SK-N-SH (cell line): Measurements from ENCODE around the gene TNPO2. TPM values are rescaled to one million over a fixed set of nuclear protein-coding genes. Genes with fewer than 3 reads are reported as not detected.

Source experiments
- CTCF ChIA-PET: fragments of 300-600, 350-600 bp; formaldehyde crosslinking; extraction: SDS; loops from one replicate; lab custom pipeline; 2021; lab: Yijun Ruan, JAX
- POLR2A ChIA-PET: fragments of 350-600 bp; sonication (Branson Sonifier 250); formaldehyde crosslinking; extraction: SDS; loops from one replicate; lab custom pipeline; 2020; ENCODE audit warnings: antibody characterized with exemption, inconsistent platforms; lab: Yijun Ruan, JAX
- DNase-seq: peaks from one replicate; pipeline ENCODE4 v3.0.0; 2012
- H2AFZ ChIP-seq: fragments of 200-600 bp; sonication (generic); 2 replicates; pipeline ENCODE4 v1.8.1; 2016; ENCODE audit warnings: antibody characterized with exemption, mild to moderate bottlenecking, low read depth
- H3F3A ChIP-seq: fragments of 200-600 bp; sonication (generic); replicated peaks from 2 replicates; pipeline ENCODE3; 2016; ENCODE audit warnings: antibody characterized with exemption, mild to moderate bottlenecking; ENCODE audit not compliant: insufficient read depth
- H3K27ac ChIP-seq, 2 experiments: fragments of 200-500 bp in 1 of 2; fragments of 200-600 bp in 1 of 2; sonication (Bioruptor generic) in 1 of 2; sonication (generic), shearing (Covaris generic) in 1 of 2; 2 replicates each; pipeline versions ENCODE4 v1.5.1 to v1.6.1; 2014 to 2016; ENCODE audit warnings: low read depth in 2 of 2, inconsistent platforms in 1 of 2, low read length in 1 of 2, mild to moderate bottlenecking in 1 of 2, mixed read lengths in 1 of 2
- H3K27me3 ChIP-seq: fragments of 200-600 bp; sonication (generic), shearing (Covaris generic); 2 replicates; pipeline ENCODE4 v1.6.1; 2016; ENCODE audit warnings: mixed run types; ENCODE audit not compliant: insufficient read depth
- H3K36me3 ChIP-seq, 2 experiments: fragments of 200-500 bp in 1 of 2; fragments of 200-600 bp in 1 of 2; sonication (Bioruptor generic) in 1 of 2; sonication (generic) in 1 of 2; replicated peaks in 1 of 2; 2 replicates each; pipeline versions ENCODE3 to v1.5.1; 2014 to 2016; ENCODE audit warnings: low read length in 1 of 2, mild to moderate bottlenecking in 1 of 2; ENCODE audit not compliant: insufficient read depth in 2 of 2, control insufficient read depth in 1 of 2
- H3K4me1 ChIP-seq, 2 experiments: fragments of 200-500 bp in 1 of 2; fragments of 200-600 bp in 1 of 2; sonication (Bioruptor generic) in 1 of 2; sonication (generic), shearing (Covaris generic) in 1 of 2; 2 replicates each; pipeline versions ENCODE4 v1.5.1 to v1.6.1; 2014 to 2016; ENCODE audit warnings: low read depth in 1 of 2, low read length in 1 of 2, mixed run types in 1 of 2; ENCODE audit not compliant: insufficient read depth in 2 of 2, control insufficient read depth in 1 of 2
- H3K4me2 ChIP-seq: fragments of 200-600 bp; sonication (generic), shearing (Covaris generic); 2 replicates; pipeline ENCODE4 v1.6.1; 2017; ENCODE audit warnings: mixed run types
- H3K4me3 ChIP-seq, 2 experiments: fragments of 200-500 bp in 1 of 2; fragments of 200-600 bp in 1 of 2; sonication (Bioruptor generic) in 1 of 2; sonication (generic), shearing (Covaris generic) in 1 of 2; 2 replicates each; pipeline versions ENCODE4 v1.5.1 to v1.8.1; 2014 to 2016; ENCODE audit warnings: low read depth in 2 of 2, inconsistent platforms in 1 of 2, low read length in 1 of 2, mild to moderate bottlenecking in 1 of 2, mixed read lengths in 1 of 2, moderate library complexity in 1 of 2
- H3K79me2 ChIP-seq: fragments of 200-600 bp; sonication (generic); 2 replicates; pipeline ENCODE4 v1.8.1; 2017; ENCODE audit warnings: mild to moderate bottlenecking; ENCODE audit not compliant: insufficient read depth
- H3K9ac ChIP-seq: fragments of 200-600 bp; sonication (generic); 2 replicates; pipeline ENCODE4 v1.6.1; 2017; ENCODE audit warnings: mixed run types
- H3K9me2 ChIP-seq: fragments of 200-600 bp; sonication (generic); 2 replicates; pipeline ENCODE4 v1.6.1; 2017; ENCODE audit warnings: mixed run types
- H3K9me3 ChIP-seq: fragments of 200-600 bp; sonication (generic); 2 replicates; pipeline ENCODE4 v1.6.1; 2017; ENCODE audit warnings: mixed run types, mild to moderate bottlenecking, moderate library complexity
- H4K20me1 ChIP-seq: fragments of 200-600 bp; sonication (generic); 2 replicates; pipeline ENCODE4 v1.6.1; 2017; ENCODE audit warnings: mild to moderate bottlenecking, mixed run types; ENCODE audit not compliant: insufficient read depth
- CHD2 ChIP-seq: fragments of 150-350 bp; IDR thresholded peaks from 2 replicates; pipeline ENCODE4 v1.6.1; 2018; ENCODE audit warnings: low read length; ENCODE audit not compliant: partially characterized antibody
- CTCF ChIP-seq: fragments of 200-600 bp; sonication (generic); IDR thresholded peaks from 2 replicates; pipeline ENCODE4 v1.6.1; 2017; ENCODE audit warnings: antibody characterized with exemption, mild to moderate bottlenecking, moderate library complexity
- ELF1 ChIP-seq: IDR thresholded peaks from 2 replicates; pipeline ENCODE4 v1.4.0; 2012
- EP300 ChIP-seq, 2 experiments: IDR thresholded peaks; 2 replicates each; pipeline versions ENCODE4 v1.4.0 to v1.6.1; 2012; ENCODE audit warnings: borderline replicate concordance in 1 of 2, low read depth in 1 of 2, low read length in 1 of 2
- FOSL2 ChIP-seq: IDR thresholded peaks from 2 replicates; pipeline ENCODE4 v1.4.0; 2012; ENCODE audit warnings: low read depth, mild to moderate bottlenecking, moderate library complexity, borderline replicate concordance
- FOXJ3 ChIP-seq: sonication (generic); formaldehyde crosslinking; IDR thresholded peaks from 2 replicates; pipeline ENCODE4 v1.5.1; 2020; ENCODE audit warnings: mild to moderate bottlenecking, missing genetic modification reagents
- FOXM1 ChIP-seq: IDR thresholded peaks from 2 replicates; pipeline ENCODE4 v1.4.0; 2012; ENCODE audit warnings: low read depth, mild to moderate bottlenecking
- GABPA ChIP-seq: IDR thresholded peaks from 2 replicates; pipeline ENCODE4 v1.4.0; 2012; ENCODE audit warnings: low read depth, mild to moderate bottlenecking
- GATA2 ChIP-seq: sonication (generic); formaldehyde crosslinking; IDR thresholded peaks from 2 replicates; pipeline ENCODE4 v1.5.0; 2020; ENCODE audit warnings: mild to moderate bottlenecking, missing genetic modification reagents
- MAX ChIP-seq: IDR thresholded peaks from 2 replicates; pipeline ENCODE4 v1.4.0; 2012; ENCODE audit warnings: low read depth
- MXI1 ChIP-seq: IDR thresholded peaks from 2 replicates; pipeline ENCODE4 v1.6.1; 2012; ENCODE audit warnings: mild to moderate bottlenecking, low read depth, low read length, improper control_type of control experiment
- NRF1 ChIP-seq: IDR thresholded peaks from 2 replicates; pipeline ENCODE4 v1.6.1; 2012; ENCODE audit warnings: low read depth, mild to moderate bottlenecking, low read length
- POLR2AphosphoS5 ChIP-seq: IDR thresholded peaks from 2 replicates; pipeline ENCODE4 v1.6.1; 2012; ENCODE audit warnings: low read depth, low read length
- RXRA ChIP-seq: IDR thresholded peaks from 2 replicates; pipeline ENCODE4 v1.4.0; 2012; ENCODE audit warnings: low read depth, mild to moderate bottlenecking, borderline replicate concordance
- SIN3A ChIP-seq: IDR thresholded peaks from 2 replicates; pipeline ENCODE4 v1.6.1; 2012; ENCODE audit warnings: low read depth, mild to moderate bottlenecking, low read length, moderate library complexity, borderline replicate concordance
- TAF1 ChIP-seq: IDR thresholded peaks from 2 replicates; pipeline ENCODE4 v1.6.1; 2012; ENCODE audit warnings: low read depth, mild to moderate bottlenecking, low read length, moderate library complexity, borderline replicate concordance
- YY1 ChIP-seq: IDR thresholded peaks from 2 replicates; pipeline ENCODE4 v1.4.0; 2012; ENCODE audit warnings: low read depth, mild to moderate bottlenecking
- ZBTB33 ChIP-seq: IDR thresholded peaks from 2 replicates; pipeline ENCODE4 v1.4.0; 2012; ENCODE audit warnings: low read depth, borderline replicate concordance
- WGBS: methylation state at CpG from one replicate; pipeline ENCODE4 v1.1.6; 2017; ENCODE audit warnings: low lambda C conversion rate; 5-methylcytosine and 5-hydroxymethylcytosine counted together
- polyA plus RNA-seq, 3 experiments: library from polyadenylated mRNA; depleted of rRNA; stranded (reverse); fragments of >200 nt; gene quantifications; 2 replicates each; pipeline ENCODE4 v1.2.3, GENCODE V29; 2012
- TF ChIP-seq, protein P1 (sequence below): fragments of 150-350 bp; IDR thresholded peaks from 2 replicates; pipeline ENCODE4 v1.6.1; 2017; ENCODE audit warnings: antibody characterized with exemption, low read length, low read depth, borderline replicate concordance
- TF ChIP-seq, protein P2 (sequence below): IDR thresholded peaks from 2 replicates; pipeline ENCODE4 v1.4.0; 2012; ENCODE audit warnings: low read depth, borderline replicate concordance
- TF ChIP-seq, protein P3 (sequence below): IDR thresholded peaks from 2 replicates; pipeline ENCODE4; 2012

Gene TNPO2
- polyA plus RNA-seq, 1 of the 3 experiments (the other 2 are of a cell fraction), result 82.4 TPM

GRCh38 chr19:12681074-12681987, 42.4 kb downstream of the TNPO2 start, which contains the start of gene DHPS:
DHPS (minus strand) TSS chr19:12681880; CDS start chr19:12681766, 114 bp downstream.
- Histone ChIP-seq H3K9me3 (no peaks in the 10 kb centered on the region), H4K20me1 (peaks cover 7% of the 10 kb centered on the region), H3K4me3 (peak within 1 kb of the TSS; percentile 76 to 94), H3K9me2 (no peaks in the 10 kb centered on the region), H3K36me3 (peaks cover 18 to 33% of the 10 kb centered on the region in 2 experiments), H3K79me2 (peaks cover 22% of the 10 kb centered on the region; the same call in 1 of the 2 replicates), H3K27ac (peak within 1 kb of the TSS; percentile 96 to 100), H3F3A (peaks cover 13% of the 10 kb centered on the region), H3K4me1 (peaks cover 0 to 4% of the 10 kb centered on the region in 2 experiments; a peak in 1 of 4 replicates), H3K9ac (peak within 1 kb of the TSS; percentile 100), H3K4me2 (peak within 1 kb of the TSS; percentile 99), H2AFZ (peak within 1 kb of the TSS; percentile 93), H3K27me3 (no peaks in the 10 kb centered on the region)
- ChIA-PET POLR2A (interaction anchor here (0.6 to 1.8 kb wide), 7 partner anchors 12 to 149 kb away, joined by 3 to 6 read pairs (median 3); partner anchors contain the start of genes FBXW9 and JUNB), CTCF (interaction anchor here (1.4 to 3.1 kb wide), 4 partner anchors 9 to 117 kb away, joined by 3 to 21 read pairs (median 10); partner anchors contain the start of genes MAN2B1 and WDR83)
- TF ChIP-seq FOSL2 (no peak), ZBTB33 (peak; percentile 86), YY1 (peak; percentile 94), CHD2 (peak; percentile 86), CTCF (0 out of 2 replicates have a peak, but pooled peaks have one; percentile 12), TAF1 (peak; percentile 65), MAX (peak; percentile 65), GABPA (peak; percentile 85), ELF1 (peak; percentile 83), MXI1 (peak; percentile 74), GATA2 (no peak), FOXJ3 (no peak), SIN3A (peak; percentile 66; the same call in 1 of the 2 replicates), FOXM1 (no peak), NRF1 (peak; percentile 20; the same call in 1 of the 2 replicates), RXRA (no peak), EP300 (IDR thresholded peaks at IDR 0.05; ENCODE audit: borderline replicate concordance in 1 of 2, low read depth in 1 of 2, low read length in 1 of 2) (0 out of 4 replicates have a peak, but pooled peaks of 1 of the 2 experiments have one; percentile 12), POLR2AphosphoS5 (peak; percentile 68)
- TF ChIP-seq, protein P1, sequence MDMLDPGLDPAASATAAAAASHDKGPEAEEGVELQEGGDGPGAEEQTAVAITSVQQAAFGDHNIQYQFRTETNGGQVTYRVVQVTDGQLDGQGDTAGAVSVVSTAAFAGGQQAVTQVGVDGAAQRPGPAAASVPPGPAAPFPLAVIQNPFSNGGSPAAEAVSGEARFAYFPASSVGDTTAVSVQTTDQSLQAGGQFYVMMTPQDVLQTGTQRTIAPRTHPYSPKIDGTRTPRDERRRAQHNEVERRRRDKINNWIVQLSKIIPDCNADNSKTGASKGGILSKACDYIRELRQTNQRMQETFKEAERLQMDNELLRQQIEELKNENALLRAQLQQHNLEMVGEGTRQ, result peak; percentile 72
- TF ChIP-seq, protein P2, sequence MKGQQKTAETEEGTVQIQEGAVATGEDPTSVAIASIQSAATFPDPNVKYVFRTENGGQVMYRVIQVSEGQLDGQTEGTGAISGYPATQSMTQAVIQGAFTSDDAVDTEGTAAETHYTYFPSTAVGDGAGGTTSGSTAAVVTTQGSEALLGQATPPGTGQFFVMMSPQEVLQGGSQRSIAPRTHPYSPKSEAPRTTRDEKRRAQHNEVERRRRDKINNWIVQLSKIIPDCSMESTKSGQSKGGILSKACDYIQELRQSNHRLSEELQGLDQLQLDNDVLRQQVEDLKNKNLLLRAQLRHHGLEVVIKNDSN, result peak; percentile 93
- TF ChIP-seq, protein P3, sequence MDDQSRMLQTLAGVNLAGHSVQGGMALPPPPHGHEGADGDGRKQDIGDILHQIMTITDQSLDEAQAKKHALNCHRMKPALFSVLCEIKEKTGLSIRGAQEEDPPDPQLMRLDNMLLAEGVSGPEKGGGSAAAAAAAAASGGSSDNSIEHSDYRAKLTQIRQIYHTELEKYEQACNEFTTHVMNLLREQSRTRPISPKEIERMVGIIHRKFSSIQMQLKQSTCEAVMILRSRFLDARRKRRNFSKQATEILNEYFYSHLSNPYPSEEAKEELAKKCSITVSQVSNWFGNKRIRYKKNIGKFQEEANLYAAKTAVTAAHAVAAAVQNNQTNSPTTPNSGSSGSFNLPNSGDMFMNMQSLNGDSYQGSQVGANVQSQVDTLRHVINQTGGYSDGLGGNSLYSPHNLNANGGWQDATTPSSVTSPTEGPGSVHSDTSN, result peak; percentile 55
- WGBS, result under 1% methylated on average over 66 of the region's 68 CpGs
- peak; percentile 90 for DNase-seq
